ENCODE results near the gene SNX17.
"Not testable (repeated sequence)": the region's sequence is repeated elsewhere in the genome, so short reads cannot be mapped to it uniquely, and the experiment has no call there.

SNX17 gene

DNA sequence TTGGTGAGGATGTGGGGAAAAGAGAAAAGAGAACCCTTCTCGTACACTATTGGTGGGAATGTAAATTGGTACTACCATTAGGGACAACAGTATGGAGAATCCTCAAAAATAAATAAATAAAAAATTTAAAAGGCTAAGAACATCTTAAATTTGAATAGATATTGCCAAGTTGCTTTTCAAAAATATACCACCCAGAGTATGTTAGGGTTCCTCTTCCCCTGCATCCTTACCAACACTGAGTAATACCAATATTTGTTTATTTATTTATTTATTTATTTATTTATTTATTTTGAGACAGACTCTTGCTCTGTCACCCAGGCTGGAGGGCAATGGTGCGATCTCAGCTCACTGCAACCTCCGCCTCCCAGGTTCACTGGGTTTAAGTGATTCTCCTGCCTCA, 52.5 kb downstream of the SNX17 start:
- DNase-seq (ENCODE audit: extremely low spot score): no peak
- CTCF ChIA-PET: no interaction called here
- no peak for TF ChIP-seq FOXA1 (IDR thresholded peaks at IDR 0.05)
- no peak for TF ChIP-seq LEF1 (IDR thresholded peaks at IDR 0.05; ENCODE audit: borderline replicate concordance)
- no peak for TF ChIP-seq HDGF (IDR thresholded peaks at IDR 0.05; ENCODE audit: borderline replicate concordance)
- POLR2A ChIA-PET: no interaction called here

DNA sequence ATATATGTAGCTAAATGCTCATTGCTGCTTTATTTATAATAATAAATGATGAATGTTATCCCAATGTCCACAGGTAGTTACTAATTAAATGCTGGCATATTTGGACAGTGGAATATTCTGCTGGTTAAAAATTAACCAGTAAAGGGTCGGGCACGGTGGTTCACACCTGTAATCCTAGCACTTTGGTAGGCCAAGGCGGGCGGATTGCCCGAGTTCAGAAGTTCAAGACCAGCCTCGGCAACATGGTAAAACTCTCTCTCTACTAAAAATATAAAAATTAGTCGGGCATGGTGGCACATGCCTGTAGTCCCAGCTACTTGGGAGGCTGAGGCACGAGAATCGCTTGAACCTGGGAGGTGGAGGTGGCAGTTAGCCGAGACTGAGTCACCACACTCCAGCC, 54.6 kb downstream of the SNX17 start:
- CTCF ChIA-PET; DNase-seq (ENCODE audit: extremely low spot score): not testable (repeated sequence)
- POLR2A ChIA-PET: interaction anchor here (1.8 kb wide), 1 partner anchor 15 kb away, joined by 17 read pairs; the partner anchor contains the start of gene PPM1G
